Suprapubic skin (tissue), 4 donors: ENCODE data around the gene CLASP1. TPM values are rescaled to one million over a fixed set of nuclear protein-coding genes. Genes with fewer than 3 reads are reported as not detected.

Experiments used
- DNase-seq, 2 donors: peaks; one replicate each; pipeline ENCODE4 v3.0.0-alpha.2; 2019; ENCODE audit warnings: low spot score in 2 of 2
- H3K27ac ChIP-seq: fragments of 200-600 bp; sonication (generic); one replicate; pipeline ENCODE4 v1.5.1; 2019
- H3K27me3 ChIP-seq: fragments of 200-600 bp; sonication (generic); one replicate; pipeline ENCODE4 v1.5.1; 2019
- H3K36me3 ChIP-seq: fragments of 200-600 bp; sonication (generic); one replicate; pipeline ENCODE4 v1.5.1; 2019
- H3K4me1 ChIP-seq: fragments of 200-600 bp; sonication (generic); one replicate; pipeline ENCODE4 v1.5.1; 2019
- H3K4me3 ChIP-seq: fragments of 200-600 bp; sonication (generic); one replicate; pipeline ENCODE4 v1.5.1; 2019; ENCODE audit warnings: mild to moderate bottlenecking
- H3K9me3 ChIP-seq: fragments of 200-600 bp; sonication (generic); one replicate; pipeline ENCODE4 v1.5.1; 2019
- CTCF ChIP-seq, 2 donors: fragments of 200-600 bp in 1 of 2; fragments of 450-650 bp in 1 of 2; sonication (generic) in 1 of 2; IDR thresholded peaks; one replicate each; pipeline ENCODE4 v1.5.1; 2016 to 2019; ENCODE audit warnings: antibody characterized with exemption in 2 of 2, mild to moderate bottlenecking in 1 of 2, moderate library complexity in 1 of 2
- EP300 ChIP-seq: sonication (generic); formaldehyde crosslinking; IDR thresholded peaks from one replicate; pipeline ENCODE4 v1.6.1; 2017; ENCODE audit warnings: antibody characterized with exemption
- POLR2A ChIP-seq, 2 donors: fragments of 450-650 bp; IDR thresholded peaks; one replicate each; pipeline ENCODE4 v1.6.1; 2017; ENCODE audit warnings: antibody characterized with exemption in 2 of 2, mild to moderate bottlenecking in 2 of 2, moderate library complexity in 2 of 2
- POLR2AphosphoS5 ChIP-seq, 3 donors: sonication (generic); formaldehyde crosslinking; IDR thresholded peaks; one replicate each; pipeline ENCODE4 v1.6.1; 2017; ENCODE audit warnings: antibody characterized with exemption in 3 of 3
- WGBS: methylation state at CpG from one replicate; pipeline ENCODE4 v1.1.5; 2018; 5-methylcytosine and 5-hydroxymethylcytosine counted together
- total RNA-seq, 4 donors: library from RNA; depleted of rRNA; stranded (reverse); fragments of >200 nt; gene quantifications; one replicate each; pipeline ENCODE4 v1.1.0, GENCODE V29; 2016

CLASP1 gene
- total RNA-seq, 4 donors from 2014 or later, result 53.3 to 99.5 (median 67.6) TPM

GRCh38 chr2:121532347-121532766 is 116.9 kb downstream of the CLASP1 start:
- TF ChIP-seq CTCF (IDR thresholded peaks at IDR 0.05) (no peak), EP300 (no peak), POLR2AphosphoS5 (IDR thresholded peaks at IDR 0.05) (no peak), POLR2A (IDR thresholded peaks at IDR 0.05) (no peak)
- H3K9me3 ChIP-seq, result no peaks in the 10 kb centered on the region
- H3K36me3 ChIP-seq, result no peaks in the 10 kb centered on the region
- no peak for DNase-seq
- no peaks in the 10 kb centered on the region for H3K27me3 ChIP-seq
- no peak overlapping the region for H3K4me3 ChIP-seq
- 45% methylated on average over 4 of the region's 4 CpGs for WGBS
- H3K27ac ChIP-seq, result no peak overlapping the region
- H3K4me1 ChIP-seq, result peaks cover 36% of the 10 kb centered on the region

GRCh38 chr2:121530212-121530705 is 119.0 kb downstream of the CLASP1 start:
- H3K36me3 ChIP-seq, result peaks cover 7% of the 10 kb centered on the region
- DNase-seq, result peak; percentile 87 to 90
- whole genome bisulfite sequencing, result 2% methylated on average over 46 of the region's 46 CpGs
- peak overlapping the region; percentile 85 for H3K4me3 ChIP-seq
- peak overlapping the region; percentile 98 for H3K27ac ChIP-seq
- no peaks in the 10 kb centered on the region for H3K9me3 ChIP-seq
- H3K27me3 ChIP-seq, result no peaks in the 10 kb centered on the region
- peaks cover 54% of the 10 kb centered on the region for H3K4me1 ChIP-seq
- no peak for TF ChIP-seq POLR2AphosphoS5 (IDR thresholded peaks at IDR 0.05)
- no peak for TF ChIP-seq EP300
- no peak for TF ChIP-seq CTCF (IDR thresholded peaks at IDR 0.05)
- no peak for TF ChIP-seq POLR2A (IDR thresholded peaks at IDR 0.05)

- Histone ChIP-seq H3K27ac (peak overlapping the region; percentile 98), H3K9me3 (no peaks in the 10 kb centered on the region), H3K36me3 (peaks cover 12% of the 10 kb centered on the region), H3K4me3 (peak overlapping the region; percentile 85), H3K27me3 (no peaks in the 10 kb centered on the region), H3K4me1 (peaks cover 60% of the 10 kb centered on the region)
- DNase-seq, result peak in 1 of 2 donors; percentile 73
- 13% methylated on average over 18 of the region's 19 CpGs for WGBS
- no peak for TF ChIP-seq EP300
- TF ChIP-seq CTCF (IDR thresholded peaks at IDR 0.05), result no peak
Measured at GRCh38 chr2:121529439-121530211, 119.6 kb downstream of the CLASP1 start.

DNA sequence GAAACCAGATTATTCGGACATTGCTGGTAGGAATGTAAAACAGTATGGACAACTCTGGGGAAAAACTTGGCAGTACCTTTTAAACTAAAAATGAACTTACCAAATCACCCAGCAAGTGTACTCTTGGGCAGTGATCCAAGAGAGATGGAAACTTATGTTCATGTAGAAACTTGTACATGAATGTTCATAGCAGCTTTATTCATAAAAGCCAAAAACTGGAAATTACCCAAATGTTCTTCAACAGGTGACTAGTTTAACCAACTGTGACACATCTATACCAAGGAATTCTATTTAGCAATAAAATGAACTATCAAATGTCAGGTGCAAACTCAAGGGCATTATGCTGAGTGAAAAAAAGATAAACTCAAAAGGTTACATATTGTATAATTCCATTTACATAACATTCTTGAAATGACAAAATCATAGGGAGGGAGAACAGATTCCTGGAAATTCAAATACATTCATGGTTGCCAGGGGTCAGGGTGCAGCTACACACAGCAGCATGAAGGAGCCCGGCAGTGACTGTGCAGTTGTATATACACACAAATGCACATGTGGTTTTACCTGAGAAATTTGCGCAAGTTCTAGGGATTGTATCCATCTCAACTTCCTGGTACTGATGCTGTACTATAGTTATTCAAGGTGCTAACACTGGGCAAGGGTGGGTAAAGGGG is 122.1 kb downstream of the CLASP1 start:
- TF ChIP-seq CTCF (IDR thresholded peaks at IDR 0.05), result no peak
- TF ChIP-seq POLR2AphosphoS5 (IDR thresholded peaks at IDR 0.05), result no peak
- TF ChIP-seq POLR2A (IDR thresholded peaks at IDR 0.05), result no peak
- no peak for TF ChIP-seq EP300
- no peaks in the 10 kb centered on the region for H3K27me3 ChIP-seq
- no peaks in the 10 kb centered on the region for H3K9me3 ChIP-seq
- no peak for DNase-seq
- WGBS, result 66% methylated on average over 3 of the region's 3 CpGs
- peaks cover 23% of the 10 kb centered on the region for H3K36me3 ChIP-seq
- H3K27ac ChIP-seq, result no peak overlapping the region
- no peak overlapping the region for H3K4me3 ChIP-seq
- H3K4me1 ChIP-seq, result peaks cover 59% of the 10 kb centered on the region
